ENCODE data around the gene MYL12A. TPM values are rescaled to one million over a fixed set of nuclear protein-coding genes. Genes with fewer than 3 reads are reported as not detected.

Gene MYL12A
- total and polyA plus RNA-seq, 2 experiments from 2014 or later, result 206 to 502 TPM

DNA sequence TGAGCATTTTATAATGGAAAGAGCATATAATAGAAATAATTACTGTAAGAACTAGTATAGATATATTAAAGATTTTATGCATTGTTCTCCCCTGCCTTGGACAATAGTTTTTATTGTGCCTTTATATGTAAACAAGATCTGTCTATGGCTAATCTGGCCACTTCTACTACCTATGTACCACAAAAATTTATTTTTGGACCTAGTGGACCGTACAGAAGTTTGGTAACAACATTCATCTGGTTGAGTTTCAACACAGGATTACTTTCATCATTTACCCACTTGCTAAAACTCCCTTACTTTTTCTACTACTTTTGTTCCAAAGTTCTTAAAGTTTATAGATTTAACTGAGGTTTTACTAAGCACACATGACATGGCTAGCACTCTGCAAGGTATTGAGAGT, 14.6 kb upstream of the MYL12A start:
- Mint-ChIP-seq H3K27ac (no peak overlapping the region), H3K27me3 (ENCODE audit: insufficient read depth, low read depth, poor library complexity) (no peaks in the 10 kb centered on the region), H3K36me3 (ENCODE audit: low read depth) (0 out of 3 replicates have a peak, but pooled peaks cover 3% of the 10 kb centered on the region), H3K9me3 (peaks cover 4% of the 10 kb centered on the region; the same call in 1 of the 3 replicates), H3K4me1 (peaks cover 7% of the 10 kb centered on the region), H3K4me3 (no peak overlapping the region)
- Histone ChIP-seq H3K4me3 (no peak overlapping the region), H3F3A (replicated peaks; ENCODE audit: low read depth) (no peaks in the 10 kb centered on the region), H3K9me2 (ENCODE audit: insufficient read depth) (peaks cover 16% of the 10 kb centered on the region; the same call in 1 of the 2 replicates), H3K36me3 (ENCODE audit: insufficient read depth) (no peaks in the 10 kb centered on the region), H3K27me3 (ENCODE audit: insufficient read depth) (no peaks in the 10 kb centered on the region), H3K4me2 (no peak overlapping the region), H3K79me2 (replicated peaks; ENCODE audit: insufficient read depth) (no peaks in the 10 kb centered on the region), H3K4me1 (ENCODE audit: insufficient read depth) (no peaks in the 10 kb centered on the region), H2AFZ (no peak overlapping the region), H3K27ac (ENCODE audit: low read depth) (no peak overlapping the region), H4K20me1 (replicated peaks; ENCODE audit: insufficient read depth) (no peaks in the 10 kb centered on the region)
- TF ChIP-seq EZH2 (IDR thresholded peaks at IDR 0.05; ENCODE audit: low read depth, unreplicated experiment) (no peak), POLR2AphosphoS5 (IDR thresholded peaks at IDR 0.05; ENCODE audit: low read depth) (no peak), EZH2phosphoT487 (IDR thresholded peaks at IDR 0.05; ENCODE audit: unreplicated experiment) (no peak), ZNF331 (CRISPR knock-in tag; IDR thresholded peaks at IDR 0.05; ENCODE audit: low read depth) (no peak)
- TF ChIP-seq, protein P1, sequence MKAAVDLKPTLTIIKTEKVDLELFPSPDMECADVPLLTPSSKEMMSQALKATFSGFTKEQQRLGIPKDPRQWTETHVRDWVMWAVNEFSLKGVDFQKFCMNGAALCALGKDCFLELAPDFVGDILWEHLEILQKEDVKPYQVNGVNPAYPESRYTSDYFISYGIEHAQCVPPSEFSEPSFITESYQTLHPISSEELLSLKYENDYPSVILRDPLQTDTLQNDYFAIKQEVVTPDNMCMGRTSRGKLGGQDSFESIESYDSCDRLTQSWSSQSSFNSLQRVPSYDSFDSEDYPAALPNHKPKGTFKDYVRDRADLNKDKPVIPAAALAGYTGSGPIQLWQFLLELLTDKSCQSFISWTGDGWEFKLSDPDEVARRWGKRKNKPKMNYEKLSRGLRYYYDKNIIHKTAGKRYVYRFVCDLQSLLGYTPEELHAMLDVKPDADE (IDR thresholded peaks at IDR 0.05), result no peak
- TF ChIP-seq, protein P2, sequence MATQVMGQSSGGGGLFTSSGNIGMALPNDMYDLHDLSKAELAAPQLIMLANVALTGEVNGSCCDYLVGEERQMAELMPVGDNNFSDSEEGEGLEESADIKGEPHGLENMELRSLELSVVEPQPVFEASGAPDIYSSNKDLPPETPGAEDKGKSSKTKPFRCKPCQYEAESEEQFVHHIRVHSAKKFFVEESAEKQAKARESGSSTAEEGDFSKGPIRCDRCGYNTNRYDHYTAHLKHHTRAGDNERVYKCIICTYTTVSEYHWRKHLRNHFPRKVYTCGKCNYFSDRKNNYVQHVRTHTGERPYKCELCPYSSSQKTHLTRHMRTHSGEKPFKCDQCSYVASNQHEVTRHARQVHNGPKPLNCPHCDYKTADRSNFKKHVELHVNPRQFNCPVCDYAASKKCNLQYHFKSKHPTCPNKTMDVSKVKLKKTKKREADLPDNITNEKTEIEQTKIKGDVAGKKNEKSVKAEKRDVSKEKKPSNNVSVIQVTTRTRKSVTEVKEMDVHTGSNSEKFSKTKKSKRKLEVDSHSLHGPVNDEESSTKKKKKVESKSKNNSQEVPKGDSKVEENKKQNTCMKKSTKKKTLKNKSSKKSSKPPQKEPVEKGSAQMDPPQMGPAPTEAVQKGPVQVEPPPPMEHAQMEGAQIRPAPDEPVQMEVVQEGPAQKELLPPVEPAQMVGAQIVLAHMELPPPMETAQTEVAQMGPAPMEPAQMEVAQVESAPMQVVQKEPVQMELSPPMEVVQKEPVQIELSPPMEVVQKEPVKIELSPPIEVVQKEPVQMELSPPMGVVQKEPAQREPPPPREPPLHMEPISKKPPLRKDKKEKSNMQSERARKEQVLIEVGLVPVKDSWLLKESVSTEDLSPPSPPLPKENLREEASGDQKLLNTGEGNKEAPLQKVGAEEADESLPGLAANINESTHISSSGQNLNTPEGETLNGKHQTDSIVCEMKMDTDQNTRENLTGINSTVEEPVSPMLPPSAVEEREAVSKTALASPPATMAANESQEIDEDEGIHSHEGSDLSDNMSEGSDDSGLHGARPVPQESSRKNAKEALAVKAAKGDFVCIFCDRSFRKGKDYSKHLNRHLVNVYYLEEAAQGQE (IDR thresholded peaks at IDR 0.05; ENCODE audit: unreplicated experiment), result no peak
- TF ChIP-seq, protein P3, sequence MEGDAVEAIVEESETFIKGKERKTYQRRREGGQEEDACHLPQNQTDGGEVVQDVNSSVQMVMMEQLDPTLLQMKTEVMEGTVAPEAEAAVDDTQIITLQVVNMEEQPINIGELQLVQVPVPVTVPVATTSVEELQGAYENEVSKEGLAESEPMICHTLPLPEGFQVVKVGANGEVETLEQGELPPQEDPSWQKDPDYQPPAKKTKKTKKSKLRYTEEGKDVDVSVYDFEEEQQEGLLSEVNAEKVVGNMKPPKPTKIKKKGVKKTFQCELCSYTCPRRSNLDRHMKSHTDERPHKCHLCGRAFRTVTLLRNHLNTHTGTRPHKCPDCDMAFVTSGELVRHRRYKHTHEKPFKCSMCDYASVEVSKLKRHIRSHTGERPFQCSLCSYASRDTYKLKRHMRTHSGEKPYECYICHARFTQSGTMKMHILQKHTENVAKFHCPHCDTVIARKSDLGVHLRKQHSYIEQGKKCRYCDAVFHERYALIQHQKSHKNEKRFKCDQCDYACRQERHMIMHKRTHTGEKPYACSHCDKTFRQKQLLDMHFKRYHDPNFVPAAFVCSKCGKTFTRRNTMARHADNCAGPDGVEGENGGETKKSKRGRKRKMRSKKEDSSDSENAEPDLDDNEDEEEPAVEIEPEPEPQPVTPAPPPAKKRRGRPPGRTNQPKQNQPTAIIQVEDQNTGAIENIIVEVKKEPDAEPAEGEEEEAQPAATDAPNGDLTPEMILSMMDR (conservative IDR thresholded peaks at IDR 0.05; ENCODE audit: low read depth in 2 of 2), result no peak
- DNase-seq (ENCODE audit: low spot score) (no peak), ATAC-seq (no peak)

DNA sequence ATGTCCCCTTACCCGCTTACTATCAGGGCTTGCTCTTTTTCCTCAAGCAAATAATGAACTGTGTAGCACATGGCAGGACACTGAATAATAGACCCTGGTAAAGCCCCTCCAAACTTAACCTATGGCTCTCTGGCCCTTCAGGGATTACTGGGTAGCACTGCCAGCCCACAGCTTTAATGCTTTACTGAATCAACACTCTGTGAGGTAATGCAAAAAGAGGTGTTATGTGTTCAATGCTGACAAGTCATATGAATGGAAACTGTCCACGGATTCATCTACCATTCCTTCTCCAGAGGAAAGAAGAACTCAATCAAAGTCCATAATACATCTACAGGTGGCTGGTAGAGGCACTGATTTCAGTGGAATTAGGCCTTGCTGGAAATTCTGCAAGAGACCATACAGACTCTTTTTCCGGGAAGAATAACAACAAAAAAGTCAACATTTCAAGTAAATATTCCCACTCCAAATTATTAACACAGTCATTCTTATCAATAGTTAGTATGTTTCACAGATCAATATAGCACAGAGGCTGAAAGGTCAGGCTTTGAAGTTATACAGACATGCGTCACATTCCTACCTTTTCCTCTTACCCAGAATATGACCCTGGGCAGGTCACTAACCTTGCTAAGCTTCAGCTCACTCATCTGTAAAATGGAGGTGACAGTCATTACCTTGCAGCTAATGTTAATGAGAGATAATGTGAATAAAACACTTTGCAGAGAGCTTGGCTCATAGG, 14.0 kb upstream of the MYL12A start:
- no peaks in the 10 kb centered on the region for H3K36me3 ChIP-seq (ENCODE audit: insufficient read depth)
- H3K4me3 ChIP-seq, result no peak overlapping the region
- no peaks in the 10 kb centered on the region for H4K20me1 ChIP-seq (replicated peaks; ENCODE audit: insufficient read depth)
- Mint-ChIP-seq H3K4me3 (no peak overlapping the region), H3K4me1 (peaks cover 7% of the 10 kb centered on the region), H3K27me3 (ENCODE audit: insufficient read depth, low read depth, poor library complexity) (no peaks in the 10 kb centered on the region), H3K36me3 (ENCODE audit: low read depth) (peaks cover 9% of the 10 kb centered on the region; the same call in 1 of the 3 replicates), H3K9me3 (peaks cover 10% of the 10 kb centered on the region), H3K27ac (no peak overlapping the region)
- no peaks in the 10 kb centered on the region for H3K27me3 ChIP-seq (ENCODE audit: insufficient read depth)
- no peaks in the 10 kb centered on the region for H3K79me2 ChIP-seq (replicated peaks; ENCODE audit: insufficient read depth)
- no peak for ATAC-seq
- no peak overlapping the region for H3K27ac ChIP-seq (ENCODE audit: low read depth)
- H2AFZ ChIP-seq, result no peak overlapping the region
- H3K4me2 ChIP-seq, result no peak overlapping the region
- H3K4me1 ChIP-seq (ENCODE audit: insufficient read depth), result no peaks in the 10 kb centered on the region
- H3F3A ChIP-seq (replicated peaks; ENCODE audit: low read depth), result no peaks in the 10 kb centered on the region
- DNase-seq (ENCODE audit: low spot score), result no peak
- peaks cover 16% of the 10 kb centered on the region; the same call in 1 of the 2 replicates for H3K9me2 ChIP-seq (ENCODE audit: insufficient read depth)
- no peak for TF ChIP-seq ZNF331 (CRISPR knock-in tag; IDR thresholded peaks at IDR 0.05; ENCODE audit: low read depth)
